Endometrial microvascular endothelial cells (primary cell): ENCODE measurements around the gene ABHD17A. TPM values are rescaled to one million over a fixed set of nuclear protein-coding genes. Genes with fewer than 3 reads are reported as not detected.

ENCODE experiments used
- in situ Hi-C: cut with HindIII; loops from 2 replicates; pipeline ENCODE4 v1.10.0; 2017; ENCODE audit warnings: low sequenced_read_pairs, low pct_unique_long_range_greater_than_20kb; ENCODE audit errors: inconsistent ontology term
- total RNA-seq: library from RNA; depleted of rRNA; stranded (reverse); fragments of >200 nt; gene quantifications from one replicate; pipeline ENCODE4 v1.2.3, GENCODE V29; 2015; ENCODE audit errors: inconsistent ontology term

ABHD17A gene
- total RNA-seq, 1 donor from 2014 or later = 149 TPM

DNA sequence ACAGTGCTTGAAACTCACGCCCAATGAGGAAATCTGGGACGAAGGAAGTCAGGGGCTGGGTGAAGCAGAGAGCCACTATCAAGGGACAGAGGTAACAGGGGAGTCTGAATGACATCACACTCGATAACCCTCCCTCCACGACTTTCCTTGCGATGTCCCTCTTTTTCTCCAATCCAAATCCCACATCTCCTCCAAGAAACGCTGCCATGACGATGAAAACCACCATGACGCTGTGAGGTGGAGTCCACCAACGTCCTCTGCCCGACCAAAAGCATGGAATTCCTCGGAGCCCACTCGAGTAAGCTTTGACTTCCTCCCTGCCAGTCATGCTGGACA, 38.0 kb downstream of the ABHD17A start:
- in situ Hi-C loops = no loop called here

- in situ Hi-C loops = no loop called here
Measured at GRCh38 chr19:1846517-1847204, 38.6 kb downstream of the ABHD17A start.

- in situ Hi-C loops = no loop called here
Measured at GRCh38 chr19:1845642-1846041, 39.7 kb downstream of the ABHD17A start.

- in situ Hi-C loops = no loop called here
Measured at GRCh38 chr19:1845125-1845515, 40.2 kb downstream of the ABHD17A start.

GRCh38 chr19:1844513-1845124, 40.7 kb downstream of the ABHD17A start:
- in situ Hi-C loops = no loop called here

DNA sequence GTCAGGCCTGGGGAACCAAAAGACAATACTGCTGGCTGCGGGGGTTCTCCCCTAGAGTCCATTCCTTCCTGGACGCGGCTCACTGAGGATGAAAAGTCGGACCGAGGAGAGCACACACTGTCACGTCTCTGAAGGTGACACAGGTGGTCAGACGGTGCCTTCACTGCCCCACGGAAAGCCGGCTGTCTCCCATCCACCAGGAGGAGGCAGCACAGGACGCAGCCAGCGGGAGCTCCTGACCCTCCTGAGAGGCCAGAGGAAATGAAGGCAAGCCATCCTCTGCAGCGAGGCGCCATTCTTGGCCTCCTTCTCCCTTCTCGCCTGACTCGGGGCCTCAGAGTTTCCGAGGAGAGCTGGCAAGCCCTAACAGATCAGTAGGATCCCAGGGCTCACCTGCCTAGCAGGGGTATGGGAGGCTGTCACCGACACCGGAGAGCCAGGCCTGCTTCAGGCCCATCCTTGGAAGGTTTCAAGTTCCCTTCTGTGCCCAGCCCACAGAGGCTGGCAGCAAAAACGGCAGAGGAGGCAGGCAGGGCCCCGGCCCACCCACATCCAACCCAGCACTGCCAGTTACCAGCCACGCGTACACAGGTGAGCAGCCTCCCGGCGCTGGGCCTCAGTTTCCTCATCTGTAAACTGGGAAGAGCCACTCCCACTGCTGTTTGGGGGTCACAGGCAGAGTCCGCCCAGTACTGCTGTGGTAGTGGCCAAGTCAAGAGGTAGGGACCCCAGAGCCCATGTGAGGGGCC, 41.5 kb downstream of the ABHD17A start:
- in situ Hi-C loops = no loop called here

DNA sequence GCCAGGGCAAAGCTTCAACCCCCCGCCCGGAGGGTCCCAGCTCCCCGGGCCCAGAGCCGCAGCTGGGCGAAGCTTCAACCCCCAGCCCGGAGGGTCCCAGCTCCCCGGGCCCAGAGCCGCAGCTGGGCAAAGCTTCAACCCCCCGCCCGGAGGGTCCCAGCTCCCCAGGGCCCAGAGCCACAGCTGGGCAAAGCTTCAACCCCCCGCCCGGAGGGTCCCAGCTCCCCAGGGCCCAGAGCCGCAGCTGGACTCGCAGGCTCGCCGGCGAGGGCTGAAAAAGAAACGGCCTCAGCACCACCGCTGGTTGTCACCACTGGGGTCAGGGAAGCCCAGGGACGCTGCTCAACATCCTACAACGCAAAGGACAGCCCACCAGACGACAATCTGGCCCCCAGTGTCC, 42.2 kb downstream of the ABHD17A start:
- in situ Hi-C loops = no loop called here

DNA sequence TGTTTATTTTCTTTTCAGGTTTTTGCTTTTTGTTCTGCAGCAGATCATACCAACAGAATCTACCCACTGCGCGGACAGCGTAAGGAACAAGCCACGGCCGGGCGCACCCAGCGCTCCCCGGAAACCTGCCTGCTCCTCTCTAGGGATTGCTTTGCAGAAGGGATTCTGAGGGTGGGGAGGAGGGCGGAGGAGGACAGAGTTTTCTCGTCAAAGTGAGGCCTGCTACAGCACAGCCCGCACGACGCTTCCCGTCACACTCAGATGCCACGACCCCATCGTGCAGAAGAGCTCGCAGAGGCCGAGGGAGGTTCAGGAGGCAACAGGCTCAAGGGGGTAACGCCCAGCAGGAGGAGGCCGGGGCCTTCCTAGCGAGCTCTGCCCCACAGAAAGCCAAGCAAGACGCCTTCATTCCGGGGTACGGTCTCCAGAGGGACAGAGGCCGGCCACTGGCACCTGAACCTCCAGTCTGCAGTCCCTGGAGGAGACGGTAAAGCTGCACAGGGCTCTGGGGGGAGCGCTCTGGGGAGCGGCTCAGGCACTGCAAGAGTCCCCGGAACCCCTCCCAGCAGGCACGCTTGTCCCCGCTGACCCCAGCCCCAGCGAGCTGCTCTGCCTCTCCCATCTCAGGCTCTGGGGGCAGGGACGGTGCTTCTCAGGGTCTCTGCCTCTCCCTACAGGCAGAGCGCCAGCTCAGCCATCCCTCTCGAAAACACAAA, 43.9 kb downstream of the ABHD17A start:
- in situ Hi-C loops = no loop called here

DNA sequence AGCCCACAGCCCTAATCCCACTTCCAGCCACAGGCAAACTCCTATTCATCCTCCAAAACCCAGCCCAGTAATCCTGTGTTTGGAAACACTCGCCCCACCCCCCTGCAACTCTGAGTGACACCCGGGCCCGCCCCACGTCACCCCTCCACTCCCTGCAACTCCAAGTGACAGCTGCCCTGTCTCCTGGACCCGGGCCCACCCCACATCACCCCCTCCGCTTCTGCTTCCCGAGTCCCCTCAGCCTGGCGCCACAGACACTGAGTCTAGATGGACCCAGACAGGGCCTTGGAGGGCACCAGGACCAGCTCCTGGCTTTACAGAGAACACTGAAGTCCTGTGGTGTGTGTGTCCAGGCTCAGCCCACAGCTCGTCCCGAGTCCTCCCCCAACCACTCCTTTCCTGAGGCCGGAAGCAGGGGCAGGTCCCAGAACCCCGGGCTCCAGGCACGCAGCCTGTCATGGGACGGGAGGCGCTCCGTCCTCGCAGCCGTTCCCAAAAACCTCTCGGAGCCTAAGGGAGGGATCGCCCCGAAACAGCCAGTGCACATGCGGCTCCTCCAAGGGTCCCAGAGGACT, 44.7 kb downstream of the ABHD17A start:
- in situ Hi-C loops = no loop called here

GRCh38 chr19:1839658-1840540, 45.4 kb downstream of the ABHD17A start:
- in situ Hi-C loops = no loop called here

GRCh38 chr19:1837625-1838105, 47.6 kb downstream of the ABHD17A start:
- in situ Hi-C loops = no loop called here

DNA sequence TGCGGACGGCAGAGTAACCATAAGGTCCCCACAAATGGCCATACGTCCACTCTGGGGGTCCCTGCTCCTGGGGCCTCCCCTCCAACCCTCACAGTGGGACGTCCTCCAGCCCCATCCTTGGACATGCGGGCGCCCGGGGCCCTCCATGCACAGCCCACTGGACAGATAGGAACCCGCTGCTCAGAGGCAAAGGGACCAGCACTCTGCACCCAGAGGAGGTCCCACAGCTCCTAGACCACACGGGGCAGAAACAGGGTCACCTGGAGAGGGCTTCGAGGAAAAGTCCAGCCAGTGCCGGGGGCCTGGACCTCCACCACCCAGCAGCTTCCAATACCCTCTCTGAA, 48.1 kb downstream of the ABHD17A start:
- in situ Hi-C loops = no loop called here

DNA sequence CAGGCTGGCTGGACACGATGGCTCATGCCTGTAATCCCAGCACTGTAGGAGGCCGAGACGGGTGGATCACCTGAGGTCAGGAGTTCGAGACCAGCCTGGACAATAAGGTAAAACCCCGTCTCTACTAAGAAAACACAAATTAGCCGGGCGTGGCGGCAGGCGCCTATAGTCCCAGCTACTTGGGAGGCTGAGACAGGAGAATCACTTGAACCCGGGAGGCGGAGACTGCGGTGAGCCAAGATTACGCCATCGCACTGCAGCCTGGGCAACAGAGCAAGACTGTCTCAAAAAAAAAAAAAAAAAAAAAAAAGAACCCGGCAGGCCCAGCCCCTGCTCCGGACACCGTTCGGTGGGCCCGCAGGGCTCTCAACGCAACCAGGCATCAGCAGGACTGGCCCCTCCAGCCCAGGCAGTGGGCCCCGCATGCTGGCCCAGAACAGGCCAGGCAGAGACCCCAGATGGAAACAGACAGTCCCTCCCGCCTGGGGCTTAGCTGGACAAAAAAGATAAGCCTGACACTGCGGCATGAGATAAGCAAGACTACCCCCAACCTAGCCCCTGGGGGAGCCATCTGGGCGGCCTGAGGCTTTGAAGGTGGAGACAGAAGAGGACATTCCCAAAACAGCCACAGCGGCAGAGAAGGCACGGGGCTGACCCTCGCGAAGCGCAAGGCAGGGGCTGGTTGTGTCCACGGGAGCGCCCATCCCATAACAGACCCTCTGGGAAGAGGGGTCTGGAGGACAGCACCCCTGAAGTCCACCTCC, 48.7 kb downstream of the ABHD17A start:
- in situ Hi-C loops = no loop called here

- in situ Hi-C loops = no loop called here
Measured at GRCh38 chr19:1833540-1833939, 51.8 kb downstream of the ABHD17A start.

DNA sequence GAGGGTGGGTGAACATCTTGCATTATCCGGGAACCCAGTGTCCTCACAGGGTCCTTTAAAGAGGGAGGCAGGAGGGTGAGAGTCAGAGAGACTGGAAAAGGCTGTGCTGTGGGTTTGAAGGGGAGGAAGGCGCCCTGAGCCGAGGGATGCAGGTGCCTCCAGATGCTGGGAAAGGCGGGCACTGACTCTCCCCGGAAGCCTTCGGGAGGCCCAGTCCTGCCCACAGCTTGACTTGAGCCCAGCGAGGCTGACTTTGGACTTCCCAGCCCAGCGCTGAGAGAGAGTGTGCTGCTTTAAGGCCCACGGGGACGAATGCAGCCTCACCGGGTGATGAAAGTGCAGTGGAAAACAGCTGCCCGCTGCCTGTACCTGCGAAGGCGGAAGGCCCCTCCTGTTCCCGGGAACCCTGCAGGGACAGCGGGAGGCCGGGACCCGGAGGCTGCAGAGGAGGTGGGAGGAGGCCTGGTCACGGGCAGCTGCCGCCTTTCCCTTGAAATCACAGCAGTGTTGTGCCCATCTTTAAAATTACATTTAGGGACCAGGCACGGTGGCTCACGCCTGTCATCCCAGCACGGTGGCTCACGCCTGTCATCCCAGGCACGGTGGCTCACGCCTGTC, 53.1 kb downstream of the ABHD17A start:
- in situ Hi-C loops = no loop called here

DNA sequence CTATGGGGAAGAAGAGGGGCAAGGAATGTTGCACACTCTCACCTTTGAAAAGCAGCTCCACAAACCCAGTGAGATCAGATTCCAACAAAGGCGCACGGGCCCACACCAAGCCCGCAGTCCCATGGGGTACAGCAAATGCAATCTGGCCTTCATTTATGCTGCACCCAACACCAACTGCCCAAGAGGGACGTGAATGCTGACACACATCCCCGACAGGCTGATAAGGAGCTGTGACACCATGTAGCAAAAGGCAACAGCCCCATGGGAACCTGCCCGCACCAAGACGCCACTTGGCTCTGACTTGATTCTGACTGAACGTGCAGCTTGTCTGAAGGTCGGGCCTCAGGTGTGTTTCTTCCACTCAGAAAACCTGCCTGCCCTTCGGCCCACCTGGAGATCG, 54.3 kb downstream of the ABHD17A start:
- in situ Hi-C loops = no loop called here

GRCh38 chr19:1830568-1830967, 54.7 kb downstream of the ABHD17A start:
- in situ Hi-C loops = no loop called here
